Pons (tissue), 1 donor: Measurements from ENCODE around the gene IER3IP1.
A peak's percentile ranks its signal among the peaks of the same experiment; 100 is the strongest.
"Not testable (repeated sequence)": the region's sequence is repeated elsewhere in the genome, so short reads cannot be mapped to it uniquely, and the experiment has no call there.

Experiments
- DNase-seq: peaks from one replicate; pipeline ENCODE4 v3.0.0-alpha.2; 2016; ENCODE audit warnings: low spot score

Gene IER3IP1

GRCh38 chr18:47158404-47158803, 17.8 kb downstream of the IER3IP1 start:
- not testable (repeated sequence) for DNase-seq

GRCh38 chr18:47151439-47151838, 24.7 kb downstream of the IER3IP1 start:
- DNase-seq, result no peak

- no peak for DNase-seq
Measured at GRCh38 chr18:47150824-47151366, 25.3 kb downstream of the IER3IP1 start.

- DNase-seq, result peak; percentile 76
Measured at GRCh38 chr18:47150029-47150823, 25.9 kb downstream of the IER3IP1 start, which contains the start of gene HDHD2. TSS of gene HDHD2 (minus strand) at chr18:47150500. CDS start at chr18:47136439, 14,061 bp downstream.

GRCh38 chr18:47149457-47150028, 26.6 kb downstream of the IER3IP1 start:
- peak; percentile 13 for DNase-seq

GRCh38 chr18:47146206-47146605, 30.0 kb downstream of the IER3IP1 start:
- DNase-seq, result no peak

- no peak for DNase-seq
Measured at GRCh38 chr18:47143899-47144485, 32.2 kb downstream of the IER3IP1 start.

GRCh38 chr18:47143153-47143552, 33.0 kb downstream of the IER3IP1 start:
- no peak for DNase-seq

- no peak for DNase-seq
Measured at GRCh38 chr18:47141289-47141688, 34.9 kb downstream of the IER3IP1 start.

GRCh38 chr18:47121146-47121545, 55.0 kb downstream of the IER3IP1 start:
- DNase-seq, result no peak

GRCh38 chr18:47120428-47120827, 55.7 kb downstream of the IER3IP1 start:
- DNase-seq, result no peak

GRCh38 chr18:47118981-47119380, 57.2 kb downstream of the IER3IP1 start:
- DNase-seq, result peak; percentile 32

GRCh38 chr18:47115205-47115604, 61.0 kb downstream of the IER3IP1 start:
- DNase-seq, result no peak

- no peak for DNase-seq
Measured at GRCh38 chr18:47113796-47114540, 62.2 kb downstream of the IER3IP1 start.

- no peak for DNase-seq
Measured at GRCh38 chr18:47110492-47111274, 65.5 kb downstream of the IER3IP1 start.

- no peak for DNase-seq
Measured at GRCh38 chr18:47109720-47110119, 66.4 kb downstream of the IER3IP1 start.

- DNase-seq, result no peak
Measured at GRCh38 chr18:47108998-47109405, 67.2 kb downstream of the IER3IP1 start.

GRCh38 chr18:47108373-47108772, 67.8 kb downstream of the IER3IP1 start:
- DNase-seq, result no peak
